Upper lobe of right lung (tissue), 1 donor: ENCODE data around the gene PADI4. TPM values are rescaled to one million over a fixed set of nuclear protein-coding genes. Genes with fewer than 3 reads are reported as not detected.
"Not testable (repeated sequence)": the region's sequence is repeated elsewhere in the genome, so short reads cannot be mapped to it uniquely, and the experiment has no call there.

Experiments used
- ATAC-seq: fragments of 200-7000 bp; cut with Tn5 transposase; one replicate; pipeline ENCODE4 v1.9.1; 2020; ENCODE audit warnings: mild to moderate bottlenecking, moderate library complexity
- DNase-seq: peaks from one replicate; pipeline ENCODE4 v3.0.0-alpha.2; 2020
- H3K27ac ChIP-seq: fragments of 200-600 bp; one replicate; pipeline ENCODE4 v1.8.0; 2022
- H3K27me3 ChIP-seq: fragments of 200-600 bp; one replicate; pipeline ENCODE4 v1.8.0; 2022; ENCODE audit warnings: mild to moderate bottlenecking
- H3K36me3 ChIP-seq: fragments of 200-600 bp; one replicate; pipeline ENCODE4 v1.8.0; 2022
- H3K4me1 ChIP-seq: fragments of 200-600 bp; one replicate; pipeline ENCODE4 v1.8.0; 2022
- H3K4me3 ChIP-seq: fragments of 200-600 bp; one replicate; pipeline ENCODE4 v1.8.0; 2022; ENCODE audit warnings: mild to moderate bottlenecking
- H3K9me3 ChIP-seq: fragments of 200-600 bp; one replicate; pipeline ENCODE4 v1.8.0; 2022
- CTCF ChIP-seq: fragments of 200-600 bp; IDR thresholded peaks from one replicate; pipeline ENCODE4 v1.8.0; 2022; ENCODE audit warnings: antibody characterized with exemption
- intact Hi-C: fragments of 100-400 bp; cut with DNase I; formaldehyde crosslinking; loops from one replicate; pipeline ENCODE4 v1.11.0; 2022
- total RNA-seq: library from RNA; stranded (reverse); fragmentation: NEBNext Ultra II Directional; extraction: Animal tissue kit (Norgen Biotek cat#: 25700); gene quantifications from one replicate; pipeline ENCODE4 v1.2.1, GENCODE V29; 2021
- donor health status: DM: no; HTN: yes; CAD: no; lungs with severe emphysema.

Gene PADI4
- total RNA-seq, 1 donor from 2014 or later: 2.3 TPM

GRCh38 chr1:17338706-17339493 lies 30.9 kb downstream of the PADI4 start:
- no peaks in the 10 kb centered on the region for H3K9me3 ChIP-seq
- ATAC-seq (no peak), DNase-seq (no peak)
- H3K4me1 ChIP-seq: no peaks in the 10 kb centered on the region
- no peaks in the 10 kb centered on the region for H3K27me3 ChIP-seq
- no peak overlapping the region for H3K4me3 ChIP-seq
- H3K36me3 ChIP-seq: no peaks in the 10 kb centered on the region
- TF ChIP-seq CTCF: no peak
- intact Hi-C loops: no loop called here
- H3K27ac ChIP-seq: no peak overlapping the region

- Histone ChIP-seq H3K27me3 (no peaks in the 10 kb centered on the region), H3K4me1 (no peaks in the 10 kb centered on the region), H3K36me3 (no peaks in the 10 kb centered on the region), H3K4me3 (no peak overlapping the region), H3K27ac (no peak overlapping the region), H3K9me3 (no peaks in the 10 kb centered on the region)
- peak; percentile 37 for DNase-seq
- no peak for TF ChIP-seq CTCF
- ATAC-seq: no peak
- intact Hi-C loops: no loop called here
These were observed 31.5 kb downstream of the PADI4 start for GRCh38 chr1:17339521-17339920.

GRCh38 chr1:17340358-17340757 lies 32.4 kb downstream of the PADI4 start:
- H3K36me3 ChIP-seq: no peaks in the 10 kb centered on the region
- intact Hi-C loops: no loop called here
- no peaks in the 10 kb centered on the region for H3K4me1 ChIP-seq
- H3K4me3 ChIP-seq: no peak overlapping the region
- no peaks in the 10 kb centered on the region for H3K27me3 ChIP-seq
- no peak for TF ChIP-seq CTCF
- no peak for ATAC-seq
- H3K9me3 ChIP-seq: no peaks in the 10 kb centered on the region
- no peak overlapping the region for H3K27ac ChIP-seq
- DNase-seq: no peak

- Histone ChIP-seq H3K27ac (no peak overlapping the region), H3K4me1 (no peaks in the 10 kb centered on the region), H3K4me3 (no peak overlapping the region), H3K9me3 (no peaks in the 10 kb centered on the region), H3K36me3 (no peaks in the 10 kb centered on the region), H3K27me3 (peaks cover 6% of the 10 kb centered on the region)
- DNase-seq (peak; percentile 54), ATAC-seq (no peak)
- TF ChIP-seq CTCF: no peak
- intact Hi-C loops: no loop called here
These were observed 34.0 kb downstream of the PADI4 start for GRCh38 chr1:17342014-17342441.

- DNase-seq, intact Hi-C loops, H3K36me3 ChIP-seq, H3K27me3 ChIP-seq, H3K4me3 ChIP-seq, ATAC-seq, H3K4me1 ChIP-seq, H3K9me3 ChIP-seq, H3K27ac ChIP-seq: not testable (repeated sequence)
These were observed 37.5 kb downstream of the PADI4 start for GRCh38 chr1:17345506-17345905.

GRCh38 chr1:17346046-17346789 lies 38.2 kb downstream of the PADI4 start:
- Histone ChIP-seq H3K36me3 (no peaks in the 10 kb centered on the region), H3K27ac (no peak overlapping the region), H3K9me3 (no peaks in the 10 kb centered on the region), H3K4me3 (no peak overlapping the region), H3K27me3 (peaks cover 6% of the 10 kb centered on the region), H3K4me1 (no peaks in the 10 kb centered on the region)
- ATAC-seq: no peak
- intact Hi-C loops: no loop called here
- TF ChIP-seq CTCF: no peak
- DNase-seq: peak; percentile 38
